H9 (cell line): Measurements from ENCODE around the gene ARHGAP10. TPM values are rescaled to one million over a fixed set of nuclear protein-coding genes. Genes with fewer than 3 reads are reported as not detected.

Source experiments
- DNase-seq: peaks from one replicate; pipeline ENCODE4 v3.0.0-alpha.2; 2017
- H2AFZ ChIP-seq: one replicate; pipeline ENCODE4 v1.6.1; 2013; ENCODE audit warnings: mild to moderate bottlenecking, low read length, control low read depth, moderate library complexity
- H2AK5ac ChIP-seq: 2 replicates; pipeline ENCODE4 v1.6.1; 2013; ENCODE audit warnings: low read length, control low read depth, mixed read lengths; ENCODE audit not compliant: insufficient read length
- H2BK120ac ChIP-seq: one replicate; pipeline ENCODE4 v1.6.1; 2013; ENCODE audit warnings: low read depth, mild to moderate bottlenecking, low read length, control low read depth, inconsistent platforms; ENCODE audit not compliant: poor library complexity, severe bottlenecking
- H2BK12ac ChIP-seq: 2 replicates; pipeline ENCODE4 v1.6.1; 2013; ENCODE audit warnings: low read length, control low read depth, mixed read lengths, low read depth; ENCODE audit not compliant: insufficient read length
- H2BK15ac ChIP-seq: 2 replicates; pipeline ENCODE4 v1.6.1; 2013; ENCODE audit warnings: low read depth, low read length, control low read depth
- H2BK20ac ChIP-seq: one replicate; pipeline ENCODE4 v1.6.1; 2013; ENCODE audit warnings: low read depth, mild to moderate bottlenecking, low read length, control low read depth, inconsistent platforms; ENCODE audit not compliant: poor library complexity, severe bottlenecking
- H2BK5ac ChIP-seq: 2 replicates; pipeline ENCODE4 v1.6.1; 2013; ENCODE audit warnings: low read length, control low read depth, mixed read lengths; ENCODE audit not compliant: insufficient read length
- H3K14ac ChIP-seq: 2 replicates; pipeline ENCODE4 v1.6.1; 2013; ENCODE audit warnings: low read length, control low read depth; ENCODE audit not compliant: insufficient read depth
- H3K18ac ChIP-seq: 2 replicates; pipeline ENCODE4 v1.6.1; 2013; ENCODE audit warnings: low read depth, mild to moderate bottlenecking, mixed read lengths, low read length, control low read depth; ENCODE audit not compliant: insufficient read length
- H3K23ac ChIP-seq: 2 replicates; pipeline ENCODE4 v1.6.1; 2013; ENCODE audit warnings: low read length, control low read depth, mixed read lengths, low read depth; ENCODE audit not compliant: insufficient read length
- H3K23me2 ChIP-seq: 2 replicates; pipeline ENCODE4 v1.6.1; 2013; ENCODE audit warnings: low read depth, mild to moderate bottlenecking, mixed read lengths, low read length, control low read depth; ENCODE audit not compliant: insufficient read length, poor library complexity, severe bottlenecking
- H3K27ac ChIP-seq: 2 replicates; pipeline ENCODE4 v1.5.1; 2013; ENCODE audit warnings: low read length, control low read depth, mixed read lengths, low read depth; ENCODE audit not compliant: insufficient read length
- H3K27me3 ChIP-seq: 2 replicates; pipeline ENCODE4 v1.6.1; 2013; ENCODE audit warnings: low read length, control low read depth, inconsistent platforms; ENCODE audit not compliant: insufficient read depth
- H3K4ac ChIP-seq: 2 replicates; pipeline ENCODE4 v1.6.1; 2013; ENCODE audit warnings: low read depth, mild to moderate bottlenecking, control low read depth, inconsistent platforms, low read length, moderate library complexity
- H3K4me1 ChIP-seq: 2 replicates; pipeline ENCODE4 v1.6.1; 2013; ENCODE audit warnings: low read length, control low read depth, inconsistent platforms; ENCODE audit not compliant: insufficient read depth
- H3K4me2 ChIP-seq: 2 replicates; pipeline ENCODE4 v1.6.1; 2013; ENCODE audit warnings: low read length, control low read depth, mixed read lengths; ENCODE audit not compliant: insufficient read length, insufficient read depth
- H3K56ac ChIP-seq: 2 replicates; pipeline ENCODE4 v1.6.1; 2013; ENCODE audit warnings: low read depth, mild to moderate bottlenecking, mixed read lengths, low read length, control low read depth; ENCODE audit not compliant: insufficient read length
- H3K79me1 ChIP-seq: 2 replicates; pipeline ENCODE4 v1.6.1; 2013; ENCODE audit warnings: low read depth, mild to moderate bottlenecking, moderate library complexity, low read length, control low read depth, inconsistent platforms; ENCODE audit not compliant: insufficient read depth, poor library complexity, severe bottlenecking
- H3K79me2 ChIP-seq: 2 replicates; pipeline ENCODE4 v1.6.1; 2013; ENCODE audit warnings: low read length, control low read depth, inconsistent platforms; ENCODE audit not compliant: insufficient read depth
- H3K9ac ChIP-seq: 2 replicates; pipeline ENCODE4 v1.6.1; 2013; ENCODE audit warnings: low read length, control low read depth, mixed read lengths; ENCODE audit not compliant: insufficient read length; ENCODE audit errors: extremely low read depth
- H3K9me3 ChIP-seq: one replicate; pipeline ENCODE4 v1.6.1; 2013; ENCODE audit warnings: low read depth, low read length, inconsistent platforms; ENCODE audit not compliant: control insufficient read depth
- H3T11ph ChIP-seq: one replicate; pipeline ENCODE4 v1.6.1; 2013; ENCODE audit warnings: mild to moderate bottlenecking, low read length, control low read depth, inconsistent platforms
- H4K20me1 ChIP-seq: one replicate; pipeline ENCODE4 v1.6.1; 2013; ENCODE audit not compliant: control insufficient read depth, insufficient read length, insufficient read depth
- H4K5ac ChIP-seq: 2 replicates; pipeline ENCODE4 v1.6.1; 2013; ENCODE audit warnings: low read depth, mild to moderate bottlenecking, mixed read lengths, low read length, control low read depth; ENCODE audit not compliant: insufficient read length
- H4K8ac ChIP-seq: replicated peaks from 2 replicates; pipeline ENCODE4 v1.6.1; 2013; ENCODE audit warnings: low read length, control low read depth, mixed read lengths, low read depth; ENCODE audit not compliant: insufficient read length
- H4K91ac ChIP-seq: 2 replicates; pipeline ENCODE4 v1.6.1; 2013; ENCODE audit warnings: low read depth, mild to moderate bottlenecking, moderate library complexity, mixed read lengths, low read length, control low read depth; ENCODE audit not compliant: insufficient read length
- H3K27ac Mint-ChIP-seq, 3 experiments: 2 replicates in 2 of 3; 3 replicates in 1 of 3; pipeline ENCODE4 v1.8.0; 2020 to 2021; ENCODE audit warnings: mixed read lengths in 3 of 3, mild to moderate bottlenecking in 1 of 3, moderate library complexity in 1 of 3
- H3K27me3 Mint-ChIP-seq: 2 replicates; pipeline ENCODE4 v1.8.0; 2021; ENCODE audit warnings: low read depth, mild to moderate bottlenecking, moderate library complexity, mixed read lengths
- H3K36me3 Mint-ChIP-seq, 3 experiments: 2 replicates in 2 of 3; 3 replicates in 1 of 3; pipeline ENCODE4 v1.8.0; 2020 to 2021; ENCODE audit warnings: low read depth in 3 of 3, mixed read lengths in 3 of 3; ENCODE audit not compliant: insufficient read depth in 1 of 3
- H3K4me1 Mint-ChIP-seq, 2 experiments: 2 replicates each; pipeline ENCODE4 v1.8.0; 2020; ENCODE audit warnings: mixed read lengths in 2 of 2
- H3K4me3 Mint-ChIP-seq, 2 experiments: 2 replicates in 1 of 2; 3 replicates in 1 of 2; pipeline ENCODE4 v1.8.0; 2020 to 2021; ENCODE audit warnings: mild to moderate bottlenecking in 2 of 2, mixed read lengths in 2 of 2, moderate library complexity in 1 of 2
- H3K9me3 Mint-ChIP-seq, 2 experiments: 2 replicates in 1 of 2; 3 replicates in 1 of 2; pipeline ENCODE4 v1.8.0; 2020; ENCODE audit warnings: mild to moderate bottlenecking in 2 of 2, mixed read lengths in 2 of 2, moderate library complexity in 1 of 2
- WGBS: extraction: QIAGEN DNeasy Blood & Tissue Kit; methylation state at CpG from one replicate; pipeline ENCODE4 v1.1.7; 2013; ENCODE audit warnings: missing lambda C conversion rate, low lambda C conversion rate, mixed read lengths; ENCODE audit not compliant: insufficient read length; ENCODE audit errors: extremely low coverage; 5-methylcytosine and 5-hydroxymethylcytosine counted together
- total RNA-seq: library from RNA; stranded (reverse); gene quantifications from 2 replicates; pipeline ENCODE4 v1.2.1, GENCODE V29; 2021
- TF ChIP-seq, protein P1 (sequence below): fragments of 200-600 bp; sonication (generic); conservative IDR thresholded peaks from 3 replicates; pipeline ENCODE4 v1.8.0; 2021; ENCODE audit warnings: antibody characterized with exemption, mild to moderate bottlenecking

ARHGAP10 gene
- total RNA-seq, 1 experiment from 2014 or later = 7.8 TPM

DNA sequence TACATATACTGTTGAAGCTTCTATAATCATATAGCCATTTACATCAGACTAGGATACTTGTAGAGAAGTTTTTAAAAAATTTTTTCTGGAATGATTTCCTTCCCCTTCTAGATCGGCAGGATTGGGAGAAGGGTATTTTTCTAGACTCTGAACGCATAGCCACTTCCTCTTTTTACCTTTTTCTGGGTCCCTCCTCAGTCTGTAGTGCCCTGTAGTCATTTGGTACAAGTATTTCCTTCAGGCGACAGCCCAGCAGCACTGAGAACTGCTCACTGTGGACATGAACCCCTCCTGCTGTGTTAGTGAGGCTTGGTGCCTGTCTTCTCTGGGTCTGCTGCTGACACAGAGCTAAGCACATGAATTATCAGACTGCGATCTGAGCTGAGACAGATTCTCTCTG lies 255.4 kb downstream of the ARHGAP10 start:
- Histone ChIP-seq H3T11ph (no peak overlapping the region), H3K79me1 (no peaks in the 10 kb centered on the region), H2AFZ (no peak overlapping the region), H2AK5ac (no peak overlapping the region), H3K9ac (no peak overlapping the region), H4K8ac (no peak overlapping the region), H3K14ac (no peak overlapping the region), H2BK120ac (no peak overlapping the region), H2BK5ac (no peak overlapping the region), H4K5ac (no peak overlapping the region), H2BK15ac (no peak overlapping the region), H3K23ac (no peak overlapping the region), H3K4ac (no peak overlapping the region), H2BK12ac (no peak overlapping the region), H2BK20ac (no peak overlapping the region), H3K23me2 (no peaks in the 10 kb centered on the region), H3K4me2 (no peak overlapping the region), H3K9me3 (no peaks in the 10 kb centered on the region), H3K18ac (no peak overlapping the region), H3K79me2 (no peaks in the 10 kb centered on the region), H4K20me1 (peaks cover 3% of the 10 kb centered on the region), H3K4me1 (peaks cover 14% of the 10 kb centered on the region), H3K27me3 (no peaks in the 10 kb centered on the region), H3K56ac (no peak overlapping the region), H3K27ac (no peak overlapping the region), H4K91ac (no peak overlapping the region)
- H3K27me3 Mint-ChIP-seq = no peaks in the 10 kb centered on the region
- H3K36me3 Mint-ChIP-seq = no peaks in the 10 kb centered on the region; a peak in 1 of 7 replicates
- H3K27ac Mint-ChIP-seq = peak overlapping the region in 1 of 3 experiments; percentile 23; a peak in 2 of 7 replicates
- no CpG with 5 or more reads among the region's 4 CpGs for WGBS
- TF ChIP-seq, protein P1, sequence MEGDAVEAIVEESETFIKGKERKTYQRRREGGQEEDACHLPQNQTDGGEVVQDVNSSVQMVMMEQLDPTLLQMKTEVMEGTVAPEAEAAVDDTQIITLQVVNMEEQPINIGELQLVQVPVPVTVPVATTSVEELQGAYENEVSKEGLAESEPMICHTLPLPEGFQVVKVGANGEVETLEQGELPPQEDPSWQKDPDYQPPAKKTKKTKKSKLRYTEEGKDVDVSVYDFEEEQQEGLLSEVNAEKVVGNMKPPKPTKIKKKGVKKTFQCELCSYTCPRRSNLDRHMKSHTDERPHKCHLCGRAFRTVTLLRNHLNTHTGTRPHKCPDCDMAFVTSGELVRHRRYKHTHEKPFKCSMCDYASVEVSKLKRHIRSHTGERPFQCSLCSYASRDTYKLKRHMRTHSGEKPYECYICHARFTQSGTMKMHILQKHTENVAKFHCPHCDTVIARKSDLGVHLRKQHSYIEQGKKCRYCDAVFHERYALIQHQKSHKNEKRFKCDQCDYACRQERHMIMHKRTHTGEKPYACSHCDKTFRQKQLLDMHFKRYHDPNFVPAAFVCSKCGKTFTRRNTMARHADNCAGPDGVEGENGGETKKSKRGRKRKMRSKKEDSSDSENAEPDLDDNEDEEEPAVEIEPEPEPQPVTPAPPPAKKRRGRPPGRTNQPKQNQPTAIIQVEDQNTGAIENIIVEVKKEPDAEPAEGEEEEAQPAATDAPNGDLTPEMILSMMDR = no peak
- H3K9me3 Mint-ChIP-seq = no peaks in the 10 kb centered on the region; a peak in 1 of 5 replicates
- peaks cover 46% of the 10 kb centered on the region in 2 experiments for H3K4me1 Mint-ChIP-seq
- no peak overlapping the region for H3K4me3 Mint-ChIP-seq
- DNase-seq = no peak
